Activated CD4-positive, alpha-beta memory T cell treated with anti-CD3 and anti-CD28 coated beads, Interleukin-2, amount 10 ng/mL, durations not matched to agents 7 days and 5 days (primary cell): Measurements from ENCODE around the gene MRAP. TPM values are rescaled to one million over a fixed set of nuclear protein-coding genes. Genes with fewer than 3 reads are reported as not detected.

ENCODE experiments used
- CTCF ChIA-PET: fragments of 350-600 bp; sonication (Branson Sonifier 250); formaldehyde crosslinking; loops from one replicate; lab custom pipeline; 2021; ENCODE audit warnings: antibody characterized with exemption, inconsistent platforms; lab: Charles Lee
- POLR2A ChIA-PET: fragments of 350-600 bp; sonication (Branson Sonifier 250); formaldehyde crosslinking; loops from one replicate; lab custom pipeline; 2021; ENCODE audit warnings: antibody characterized with exemption; lab: Charles Lee
- DNase-seq: peaks from one replicate; pipeline ENCODE4 v3.0.0-alpha.2; 2020
- H3K27ac Mint-ChIP-seq: one replicate; pipeline ENCODE4 v1.8.0; 2021; ENCODE audit warnings: mild to moderate bottlenecking, mixed read lengths
- H3K27me3 Mint-ChIP-seq: one replicate; pipeline ENCODE4 v1.8.0; 2021; ENCODE audit warnings: mixed read lengths
- H3K36me3 Mint-ChIP-seq: one replicate; pipeline ENCODE4 v1.8.0; 2021; ENCODE audit warnings: low read depth, mixed read lengths
- H3K4me1 Mint-ChIP-seq: one replicate; pipeline ENCODE4 v1.8.0; 2021; ENCODE audit warnings: mixed read lengths
- H3K4me3 Mint-ChIP-seq: one replicate; pipeline ENCODE4 v1.8.0; 2021; ENCODE audit warnings: mild to moderate bottlenecking, mixed read lengths
- H3K9me3 Mint-ChIP-seq: one replicate; pipeline ENCODE4 v1.8.0; 2021; ENCODE audit warnings: mixed read lengths
- total RNA-seq, 2 experiments: library from RNA; stranded (reverse); gene quantifications; one replicate each; pipeline ENCODE4 v1.2.3, GENCODE V29; 2021

The MRAP gene
- total RNA-seq, 2 experiments from 2014 or later: not detected

DNA sequence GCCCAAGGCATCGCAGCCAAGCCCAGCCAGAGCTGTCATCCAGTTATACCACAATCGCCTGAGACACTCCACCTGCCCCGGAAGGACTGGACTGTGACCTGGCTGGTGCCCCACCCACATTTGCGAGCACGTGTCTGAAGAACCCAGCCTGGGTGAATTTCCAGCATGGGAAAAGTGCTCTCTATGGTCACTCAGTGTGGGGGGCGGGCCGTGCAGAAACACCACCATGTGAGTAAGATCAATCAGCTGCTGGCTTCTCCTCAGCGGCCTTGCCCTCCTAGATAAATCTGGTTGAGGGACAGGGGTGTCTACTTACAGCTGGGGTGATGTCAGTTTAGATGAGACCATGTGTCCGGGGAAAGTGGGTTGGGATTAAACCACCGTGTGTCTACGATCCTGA is 49.3 kb downstream of the MRAP start:
- ChIA-PET POLR2A (no interaction called here), CTCF (interaction anchor here (0.6 kb wide), 1 partner anchor 125 kb away, joined by 3 read pairs; no protein-coding TSS in a partner anchor)
- Mint-ChIP-seq H3K27ac (no peak overlapping the region), H3K27me3 (no peaks in the 10 kb centered on the region), H3K4me3 (no peak overlapping the region), H3K4me1 (no peaks in the 10 kb centered on the region), H3K9me3 (peaks cover 13% of the 10 kb centered on the region), H3K36me3 (peaks cover 79% of the 10 kb centered on the region)
- no peak for DNase-seq

DNA sequence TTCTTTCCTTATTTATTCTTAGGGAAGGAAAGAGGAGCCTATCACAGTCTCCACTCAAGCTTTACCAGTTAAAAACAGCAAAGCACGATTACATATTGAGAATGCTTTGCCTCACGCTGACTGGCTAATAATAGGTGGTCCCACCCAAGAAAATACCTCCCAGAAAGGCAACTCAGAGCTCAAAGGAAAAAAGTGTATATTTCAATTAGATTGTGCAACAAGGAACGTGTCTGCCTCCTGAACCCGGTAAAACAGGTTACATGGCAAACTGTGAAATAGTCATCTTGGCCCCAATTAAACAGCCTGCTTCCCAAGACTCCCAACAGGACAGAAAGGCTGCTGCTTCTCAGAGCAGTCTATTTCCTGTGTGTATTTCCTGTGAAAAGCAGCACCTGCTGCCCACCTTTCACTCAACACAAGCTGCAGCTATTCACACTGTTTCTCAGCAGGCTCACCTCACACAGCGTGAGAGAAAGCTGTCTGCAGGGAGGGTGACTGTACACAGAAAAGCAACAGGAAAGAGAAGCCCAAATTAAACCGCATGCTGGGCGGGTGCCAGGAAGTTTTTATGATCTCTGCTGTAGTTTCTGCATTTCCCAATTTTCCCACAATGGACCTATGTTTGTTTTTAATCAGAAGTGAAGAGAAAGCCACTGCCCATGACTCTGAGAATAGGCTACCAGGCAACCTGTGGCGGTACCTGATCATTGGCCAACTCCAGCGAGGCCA is 50.1 kb downstream of the MRAP start:
- no peak for DNase-seq
- Mint-ChIP-seq H3K36me3 (peaks cover 74% of the 10 kb centered on the region), H3K27ac (no peak overlapping the region), H3K4me3 (no peak overlapping the region), H3K9me3 (peaks cover 11% of the 10 kb centered on the region), H3K4me1 (no peaks in the 10 kb centered on the region), H3K27me3 (no peaks in the 10 kb centered on the region)
- POLR2A ChIA-PET: no interaction called here
- CTCF ChIA-PET: interaction anchor here (0.6 kb wide), 1 partner anchor 124 kb away, joined by 3 read pairs; no protein-coding TSS in a partner anchor

DNA sequence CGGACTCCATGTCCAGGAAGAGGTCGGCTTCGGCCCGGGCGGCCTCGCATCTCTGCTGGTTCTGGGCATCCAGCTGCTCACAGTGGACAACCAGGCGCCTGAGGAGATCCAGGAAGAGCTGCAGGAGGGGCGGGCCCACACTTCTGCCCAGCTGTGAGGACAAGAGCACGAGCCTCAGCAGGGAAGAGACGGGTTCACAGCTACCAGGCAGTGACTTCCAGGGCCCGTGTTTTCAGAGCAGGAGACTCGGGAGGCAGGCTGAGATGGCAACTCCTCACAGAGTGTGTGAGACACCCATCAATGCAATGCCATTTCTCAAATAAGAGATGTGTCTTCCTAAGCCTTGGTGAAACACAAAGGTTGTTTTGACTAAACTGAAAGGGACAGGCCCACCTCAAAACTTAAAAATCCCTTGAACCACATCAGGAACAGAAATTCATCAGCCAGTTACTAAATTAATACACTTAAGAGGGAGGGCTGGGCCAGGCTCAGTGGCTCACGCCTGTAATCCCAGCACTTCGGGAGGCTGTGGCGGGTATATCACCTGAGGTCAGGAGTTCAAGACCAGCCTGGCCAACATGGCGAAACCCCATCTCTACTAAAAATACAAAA is 50.8 kb downstream of the MRAP start:
- peaks cover 74% of the 10 kb centered on the region for H3K36me3 Mint-ChIP-seq
- peak overlapping the region; percentile 1 for H3K27ac Mint-ChIP-seq
- CTCF ChIA-PET: no interaction called here
- POLR2A ChIA-PET: no interaction called here
- DNase-seq: no peak
- no peaks in the 10 kb centered on the region for H3K4me1 Mint-ChIP-seq
- no peaks in the 10 kb centered on the region for H3K27me3 Mint-ChIP-seq
- peaks cover 7% of the 10 kb centered on the region for H3K9me3 Mint-ChIP-seq
- H3K4me3 Mint-ChIP-seq: no peak overlapping the region

DNA sequence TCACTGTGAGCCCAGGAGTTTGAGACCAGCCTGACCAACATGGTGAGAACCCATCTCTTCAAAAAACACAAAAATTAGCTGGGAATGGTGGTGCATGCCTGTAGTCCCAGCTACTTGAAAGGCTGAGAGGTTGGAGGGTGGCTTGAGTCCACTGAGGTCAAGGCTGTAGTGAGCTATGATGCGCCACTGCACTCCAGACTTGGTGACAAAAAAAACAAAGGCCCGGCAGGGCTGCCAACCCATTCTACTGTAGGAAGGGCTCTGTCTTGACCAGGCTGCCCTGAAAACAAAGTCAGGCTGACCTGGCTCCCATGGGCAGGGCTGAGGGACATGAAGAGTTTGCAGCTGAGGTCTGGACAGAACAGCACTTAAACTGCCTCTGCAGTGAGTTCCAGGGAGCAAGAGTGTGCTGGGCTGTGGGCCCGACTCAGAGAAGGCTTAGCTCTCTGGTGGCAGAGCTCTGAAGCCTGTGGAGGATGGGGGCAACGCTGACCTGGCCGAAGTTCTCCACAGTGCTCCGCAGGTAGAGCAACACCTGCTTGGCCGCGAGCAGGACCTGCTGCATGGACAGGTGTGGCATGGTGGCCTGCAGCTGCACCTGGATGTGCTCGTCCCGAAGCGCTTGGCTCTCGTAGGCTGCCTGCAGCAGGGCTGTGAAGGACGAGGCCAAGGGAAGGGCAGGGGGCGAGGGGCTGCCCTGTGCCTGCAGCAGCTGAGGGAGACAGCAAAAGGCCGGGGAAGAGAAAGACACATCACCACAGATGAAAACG is 51.7 kb downstream of the MRAP start:
- ChIA-PET POLR2A (no interaction called here), CTCF (no interaction called here)
- DNase-seq: no peak
- H3K9me3 Mint-ChIP-seq: no peaks in the 10 kb centered on the region
- no peaks in the 10 kb centered on the region for H3K4me1 Mint-ChIP-seq
- H3K4me3 Mint-ChIP-seq: no peak overlapping the region
- no peak overlapping the region for H3K27ac Mint-ChIP-seq
- no peaks in the 10 kb centered on the region for H3K27me3 Mint-ChIP-seq
- H3K36me3 Mint-ChIP-seq: peaks cover 74% of the 10 kb centered on the region

DNA sequence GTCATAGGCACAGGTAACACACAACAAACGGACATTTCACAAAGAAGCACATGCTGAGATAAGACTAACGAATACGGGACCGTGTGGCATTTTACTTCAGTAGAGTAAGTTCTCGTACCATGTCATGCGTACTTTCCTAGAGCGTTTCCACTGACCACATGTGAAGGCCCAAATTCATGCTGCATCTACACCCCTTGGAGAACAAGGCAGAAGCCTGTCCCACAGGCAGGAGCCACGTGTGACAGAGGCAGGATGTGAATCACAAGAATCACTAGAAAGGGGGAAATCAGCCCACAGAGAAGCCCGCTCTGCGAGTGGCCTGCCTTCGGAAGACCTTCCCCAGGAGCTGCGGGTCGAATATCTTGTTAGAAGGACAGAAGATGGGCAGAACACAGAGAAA is 52.3 kb downstream of the MRAP start:
- Mint-ChIP-seq H3K4me1 (no peaks in the 10 kb centered on the region), H3K36me3 (peaks cover 71% of the 10 kb centered on the region), H3K9me3 (no peaks in the 10 kb centered on the region), H3K27ac (no peak overlapping the region), H3K4me3 (no peak overlapping the region), H3K27me3 (no peaks in the 10 kb centered on the region)
- CTCF ChIA-PET: no interaction called here
- no peak for DNase-seq
- POLR2A ChIA-PET: no interaction called here

DNA sequence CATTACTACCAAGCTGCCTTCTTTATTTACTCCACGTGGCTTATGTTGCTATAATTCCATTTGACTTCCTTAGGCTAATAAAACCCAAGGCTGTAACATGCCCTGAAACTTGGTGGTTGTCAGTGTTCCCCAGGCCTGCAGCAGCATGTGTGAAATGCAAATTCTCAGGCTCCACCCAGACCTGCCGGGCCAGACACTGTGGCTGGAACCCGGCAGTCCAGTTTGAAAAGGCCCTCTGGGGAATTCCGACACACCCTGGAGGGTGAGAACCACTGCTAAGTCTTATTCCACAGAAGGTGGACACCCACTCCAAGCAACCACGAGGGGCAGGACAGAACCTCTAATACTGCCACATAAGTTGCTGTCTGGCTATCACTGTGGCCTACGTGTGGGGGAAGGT is 52.8 kb downstream of the MRAP start:
- Mint-ChIP-seq H3K36me3 (peaks cover 71% of the 10 kb centered on the region), H3K27ac (no peak overlapping the region), H3K4me3 (no peak overlapping the region), H3K9me3 (no peaks in the 10 kb centered on the region), H3K27me3 (no peaks in the 10 kb centered on the region), H3K4me1 (no peaks in the 10 kb centered on the region)
- CTCF ChIA-PET: no interaction called here
- POLR2A ChIA-PET: no interaction called here
- no peak for DNase-seq

DNA sequence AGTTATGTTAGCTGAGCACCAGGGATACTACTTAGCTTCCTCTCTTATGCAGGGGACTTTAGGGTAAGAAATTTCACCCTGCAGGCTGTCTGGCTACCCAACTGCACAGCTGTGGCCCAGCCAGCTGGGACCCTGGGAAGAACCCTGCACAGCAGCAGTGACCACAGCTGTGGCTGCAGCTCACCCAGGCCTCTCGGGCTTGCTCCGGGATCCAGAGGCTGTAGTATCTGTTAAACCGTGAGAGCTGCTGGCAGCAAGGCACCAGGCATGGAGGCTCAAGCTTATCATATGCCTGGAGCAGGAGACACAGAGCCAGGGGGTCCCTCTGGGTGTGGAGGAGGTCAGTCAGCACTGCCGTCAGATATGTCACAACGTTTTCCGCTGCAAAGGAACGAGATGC is 53.9 kb downstream of the MRAP start:
- H3K36me3 Mint-ChIP-seq: peaks cover 66% of the 10 kb centered on the region
- ChIA-PET CTCF (no interaction called here), POLR2A (no interaction called here)
- H3K27ac Mint-ChIP-seq: no peak overlapping the region
- no peaks in the 10 kb centered on the region for H3K9me3 Mint-ChIP-seq
- no peak overlapping the region for H3K4me3 Mint-ChIP-seq
- H3K27me3 Mint-ChIP-seq: no peaks in the 10 kb centered on the region
- no peaks in the 10 kb centered on the region for H3K4me1 Mint-ChIP-seq
- no peak for DNase-seq

DNA sequence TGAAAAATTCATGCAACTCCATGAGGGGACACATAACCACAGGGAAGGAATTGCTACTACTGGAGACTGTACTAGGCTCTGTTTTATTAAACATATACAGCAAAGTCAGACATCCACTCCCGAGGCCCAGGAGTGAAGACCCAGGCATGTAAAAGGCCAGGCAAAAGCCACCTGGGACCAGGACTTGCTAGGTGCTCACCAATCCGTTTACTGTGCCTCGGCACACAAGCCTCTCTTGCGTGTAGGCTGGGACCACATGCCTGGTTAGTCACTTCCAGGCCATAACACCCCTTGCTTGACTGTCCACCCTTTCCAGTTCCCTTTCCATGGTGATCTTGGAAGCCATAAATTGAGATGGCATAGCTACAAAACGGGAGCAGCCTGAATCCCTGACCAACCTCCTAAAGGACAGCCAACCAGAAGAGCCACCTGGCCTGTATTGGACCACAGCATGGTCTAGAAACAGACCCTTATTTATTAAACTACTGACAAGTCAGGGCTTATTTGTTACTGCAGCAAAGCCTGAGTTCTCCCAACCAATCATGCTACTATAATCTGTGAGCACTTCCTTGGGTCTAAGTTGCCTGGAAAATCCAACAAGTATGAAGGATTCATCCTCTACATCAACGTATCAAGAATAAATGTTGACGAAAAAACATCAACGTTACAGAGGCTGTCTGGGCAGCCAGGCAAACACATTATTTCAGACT is 54.5 kb downstream of the MRAP start:
- no peaks in the 10 kb centered on the region for H3K27me3 Mint-ChIP-seq
- H3K4me3 Mint-ChIP-seq: no peak overlapping the region
- no peak overlapping the region for H3K27ac Mint-ChIP-seq
- H3K9me3 Mint-ChIP-seq: no peaks in the 10 kb centered on the region
- DNase-seq: no peak
- ChIA-PET POLR2A (no interaction called here), CTCF (no interaction called here)
- no peaks in the 10 kb centered on the region for H3K4me1 Mint-ChIP-seq
- peaks cover 60% of the 10 kb centered on the region for H3K36me3 Mint-ChIP-seq

DNA sequence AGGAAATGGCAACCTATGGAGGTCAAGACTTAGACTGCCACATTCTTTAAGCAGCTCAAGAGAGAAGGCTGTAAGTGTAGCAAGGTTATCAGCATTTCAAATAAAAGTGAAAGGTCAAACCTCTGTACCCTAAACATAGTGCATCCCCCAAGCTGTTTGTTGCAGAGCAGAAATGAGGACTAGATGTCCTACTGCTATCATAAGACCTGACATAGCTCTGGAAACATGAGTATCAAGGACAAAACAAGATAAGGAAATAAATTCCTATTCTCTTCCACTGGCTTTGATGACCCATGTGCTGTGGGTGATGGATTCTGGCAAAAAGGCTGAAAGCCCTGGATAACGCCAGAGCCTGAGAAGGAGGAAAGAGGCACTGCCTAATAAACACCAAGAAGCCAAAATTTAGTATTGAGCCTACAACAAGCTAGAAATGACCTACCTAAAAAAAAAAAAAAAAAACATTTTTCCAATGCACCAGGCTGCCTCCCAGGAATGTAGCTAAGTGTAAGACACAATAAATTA is 58.3 kb downstream of the MRAP start:
- peaks cover 60% of the 10 kb centered on the region for H3K36me3 Mint-ChIP-seq
- H3K4me3 Mint-ChIP-seq: no peak overlapping the region

DNA sequence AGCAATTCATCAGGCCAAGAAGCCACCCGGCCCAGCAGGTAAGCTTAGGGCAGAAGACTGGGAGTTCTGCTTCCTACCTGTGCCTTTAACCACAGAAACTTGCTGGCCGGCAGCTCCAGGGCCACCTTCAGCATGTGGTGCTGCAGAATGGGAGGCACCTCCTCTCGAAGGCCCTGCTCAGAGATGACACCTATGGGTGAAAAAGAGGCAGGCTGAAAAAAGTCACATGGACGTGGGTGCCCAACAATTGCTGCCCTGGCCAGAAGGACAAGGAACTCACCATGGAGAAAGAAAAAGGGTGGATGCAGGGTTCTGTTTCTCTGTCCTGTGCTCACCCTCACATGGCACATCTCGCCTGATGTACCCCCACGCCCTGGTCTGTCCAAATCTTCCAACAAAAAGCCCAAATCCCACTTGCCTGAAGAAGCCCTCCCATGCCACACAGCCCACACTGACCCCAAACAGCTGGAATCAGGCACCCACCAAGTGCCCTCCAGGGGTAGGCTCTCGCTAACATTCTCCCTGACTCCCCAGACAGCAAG is 61.1 kb downstream of the MRAP start:
- no peak overlapping the region for H3K27ac Mint-ChIP-seq
- no peak for DNase-seq
- H3K4me1 Mint-ChIP-seq: no peaks in the 10 kb centered on the region
- H3K36me3 Mint-ChIP-seq: peaks cover 65% of the 10 kb centered on the region
- no peaks in the 10 kb centered on the region for H3K27me3 Mint-ChIP-seq
- ChIA-PET POLR2A (no interaction called here), CTCF (interaction anchor here (1.0 kb wide), 1 partner anchor 241 kb away, joined by 4 read pairs; no protein-coding TSS in a partner anchor)
- no peak overlapping the region for H3K4me3 Mint-ChIP-seq
- H3K9me3 Mint-ChIP-seq: no peaks in the 10 kb centered on the region

More for the DNA sequence above, 58.3 kb downstream of the MRAP start:
- Mint-ChIP-seq H3K27me3 (no peaks in the 10 kb centered on the region), H3K4me1 (no peaks in the 10 kb centered on the region), H3K27ac (no peak overlapping the region), H3K9me3 (no peaks in the 10 kb centered on the region)
- ChIA-PET POLR2A (no interaction called here), CTCF (no interaction called here)
- no peak for DNase-seq

DNA sequence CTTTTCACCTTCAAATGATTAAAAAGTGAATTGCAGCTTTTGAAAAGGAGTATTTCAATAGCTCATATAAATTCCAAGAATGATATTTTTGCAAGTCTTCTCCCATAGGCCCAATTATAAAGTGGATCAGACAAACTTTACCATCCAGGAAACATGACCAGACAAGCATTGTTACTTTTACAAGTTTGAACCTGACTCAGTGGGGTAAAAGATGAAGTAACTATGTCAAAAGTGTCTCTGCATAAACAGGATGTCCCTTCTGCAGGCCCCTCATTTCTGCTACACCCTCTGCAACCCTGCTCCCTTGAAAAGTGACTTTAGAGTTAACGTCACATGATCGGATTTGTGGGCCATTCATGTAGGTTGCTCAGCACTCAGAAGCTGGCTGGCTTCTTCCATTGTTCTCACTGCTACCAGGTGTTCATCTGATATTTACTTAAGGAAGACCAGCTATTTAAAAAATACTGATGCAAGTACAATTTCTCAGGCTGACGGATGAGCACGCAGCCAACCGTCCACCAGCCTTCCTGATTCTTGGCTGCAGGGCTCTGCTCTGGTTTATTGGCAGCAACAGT is 61.8 kb downstream of the MRAP start:
- no peak for DNase-seq
- POLR2A ChIA-PET: interaction anchor here (1.1 kb wide), 1 partner anchor 29 kb away, joined by 3 read pairs; no protein-coding TSS in a partner anchor
- Mint-ChIP-seq H3K36me3 (peaks cover 61% of the 10 kb centered on the region), H3K9me3 (no peaks in the 10 kb centered on the region), H3K27me3 (no peaks in the 10 kb centered on the region), H3K27ac (peak overlapping the region; percentile 70), H3K4me1 (no peaks in the 10 kb centered on the region), H3K4me3 (no peak overlapping the region)
- CTCF ChIA-PET: no interaction called here
